Cardiac septum (tissue), 1 donor: ENCODE data around the gene ZNF436. TPM values are rescaled to one million over a fixed set of nuclear protein-coding genes. Genes with fewer than 3 reads are reported as not detected.
"Not testable (repeated sequence)": the region's sequence is repeated elsewhere in the genome, so short reads cannot be mapped to it uniquely, and the experiment has no call there.

ENCODE experiments used
- DNase-seq: peaks from one replicate; pipeline ENCODE4 v3.0.0-alpha.2; 2020; ENCODE audit warnings: low spot score
- intact Hi-C: fragments of 100-400 bp; cut with DNase I; formaldehyde crosslinking; loops from one replicate; pipeline ENCODE4 v1.14.0; 2022
- total RNA-seq: library from RNA; stranded (reverse); fragmentation: NEBNext Ultra II Directional; extraction: Animal tissue kit (Norgen Biotek cat#: 25700); gene quantifications from one replicate; pipeline ENCODE4 v1.2.1, GENCODE V29; 2021
- donor health status: DM: no; HTN: no; CAD: no.

ZNF436 gene
- total RNA-seq, 1 donor from 2014 or later, result 19.8 TPM

GRCh38 chr1:23341931-23342692, 27.5 kb downstream of the ZNF436 start:
- no peak for DNase-seq
- intact Hi-C loops, result loop anchor here (5.0 kb wide), 1 partner anchor 140 kb away; the partner anchor contains the start of gene ASAP3

DNA sequence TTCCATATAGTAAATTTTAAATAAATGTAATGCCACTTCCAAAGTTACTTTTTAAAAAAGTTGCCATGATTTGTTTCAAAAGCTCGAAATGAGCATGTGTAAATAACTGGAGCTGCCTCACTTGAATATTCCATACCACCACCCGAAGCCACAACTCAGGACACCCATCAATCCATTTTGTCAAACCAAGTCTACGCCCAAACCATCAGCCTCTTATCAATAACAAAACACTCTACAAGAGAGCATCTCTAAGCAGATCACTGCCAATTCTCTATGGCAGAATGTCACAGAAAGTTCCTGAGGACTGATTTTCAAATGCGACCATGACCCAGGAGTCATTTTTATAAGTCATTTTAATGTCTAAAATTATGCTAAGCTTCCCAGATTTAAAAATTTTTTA, 30.0 kb downstream of the ZNF436 start:
- DNase-seq, result no peak
- intact Hi-C loops, result loop anchor here (5.0 kb wide), 1 partner anchor 143 kb away; the partner anchor contains the start of gene ASAP3

GRCh38 chr1:23337869-23338268, 31.8 kb downstream of the ZNF436 start:
- intact Hi-C loops, result no loop called here
- no peak for DNase-seq

DNA sequence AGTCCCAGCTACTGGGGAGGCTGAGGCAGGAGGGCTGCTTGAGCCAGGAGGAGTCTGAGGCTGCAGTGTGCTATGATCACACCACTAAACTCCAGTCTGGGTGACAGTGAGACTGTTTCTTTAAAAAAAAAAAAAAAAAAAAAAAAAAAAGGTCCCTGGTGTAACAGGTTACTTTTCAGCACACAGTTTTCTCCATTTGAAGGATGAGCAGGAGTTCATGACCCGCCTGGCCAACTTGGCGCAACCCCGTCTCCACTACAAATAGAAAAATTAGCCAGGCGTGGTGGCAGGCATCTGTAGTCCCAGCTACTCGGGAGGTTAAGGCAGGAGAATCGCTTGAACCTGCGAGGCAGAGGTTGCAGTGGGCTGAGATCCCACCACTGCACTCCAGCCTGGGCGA, 37.9 kb downstream of the ZNF436 start:
- no peak for DNase-seq
- intact Hi-C loops, result no loop called here

DNA sequence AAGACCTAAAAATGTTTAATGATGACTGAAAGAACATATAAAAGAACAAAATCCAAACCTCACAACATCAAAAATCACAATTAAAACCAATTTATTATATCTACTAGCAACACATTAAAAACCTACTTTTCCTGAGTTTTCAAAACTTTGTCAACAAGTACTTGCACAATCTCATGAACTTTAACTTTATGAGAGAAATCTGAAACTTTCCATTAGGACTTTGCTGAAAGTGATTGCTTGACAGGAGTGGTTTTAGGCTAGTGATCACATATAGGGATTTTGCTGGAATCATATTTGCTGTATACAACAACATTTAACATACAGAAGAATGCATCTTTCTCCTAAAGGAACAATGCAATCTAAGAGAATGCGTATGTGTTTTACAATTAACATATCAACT, 38.8 kb downstream of the ZNF436 start:
- intact Hi-C loops, result no loop called here
- DNase-seq, result no peak

GRCh38 chr1:23325393-23325792, 44.2 kb downstream of the ZNF436 start:
- DNase-seq, result no peak
- intact Hi-C loops, result no loop called here

DNA sequence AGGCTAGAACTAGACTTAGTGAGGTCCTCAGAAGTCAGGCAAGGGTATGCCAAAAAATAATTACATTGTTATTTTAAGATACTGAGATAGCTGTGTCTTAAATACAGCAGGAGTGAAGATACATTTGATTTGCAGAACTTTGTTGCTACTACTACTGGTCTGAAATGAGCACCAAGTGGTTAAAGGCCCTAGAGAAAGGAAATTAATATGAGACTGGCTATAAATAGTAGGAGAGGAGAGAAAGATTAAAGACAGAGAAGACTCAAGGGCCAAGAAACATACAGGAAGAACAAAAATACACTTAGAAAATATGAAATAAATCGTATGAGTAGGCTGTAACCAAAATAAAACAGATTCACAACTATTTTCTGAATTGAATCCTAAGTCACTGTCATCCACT, 46.9 kb downstream of the ZNF436 start:
- intact Hi-C loops, result no loop called here
- no peak for DNase-seq

- DNase-seq, intact Hi-C loops: not testable (repeated sequence)
These were observed 59.4 kb downstream of the ZNF436 start for GRCh38 chr1:23310280-23310679.

Other genes starting within 250 kb of the ZNF436 start
- gene LUZP1, start 201.0 kb downstream of the ZNF436 start, total RNA-seq, result 46.5 TPM
- not detected for gene HTR1D, start 152.3 kb downstream of the ZNF436 start, total RNA-seq
- 67.3 TPM for gene HNRNPR, start 25.6 kb downstream of the ZNF436 start, total RNA-seq
- gene TCEA3, start 54.9 kb upstream of the ZNF436 start, total RNA-seq, result 46.0 TPM
- 30.5 TPM for gene ASAP3, start 114.3 kb upstream of the ZNF436 start, total RNA-seq
- 0.30 TPM for gene E2F2, start 161.4 kb upstream of the ZNF436 start, total RNA-seq
- 126 TPM for gene ID3, start 189.7 kb upstream of the ZNF436 start, total RNA-seq